K562 (cell line): Measurements from ENCODE around the gene IGFALS. TPM values are rescaled to one million over a fixed set of nuclear protein-coding genes. Genes with fewer than 3 reads are reported as not detected.

Source experiments
- CHD2 ChIP-seq: IDR thresholded peaks from 2 replicates; pipeline ENCODE4 v1.6.1; 2011; ENCODE audit warnings: low read depth, low read length
- CREB5 ChIP-seq: fragments of 250-450 bp; sonication (Bioruptor Pico); IDR thresholded peaks from 2 replicates; pipeline ENCODE4 v1.5.0; 2020; ENCODE audit warnings: mild to moderate bottlenecking
- GATAD2B ChIP-seq: fragments of 450-650 bp; IDR thresholded peaks from 2 replicates; pipeline ENCODE4 v1.6.1; 2017; ENCODE audit warnings: mild to moderate bottlenecking, borderline replicate concordance
- HNRNPK ChIP-seq: fragments of 200-400 bp; formaldehyde crosslinking; IDR thresholded peaks from one replicate; pipeline ENCODE4 v1.6.1; 2018; ENCODE audit warnings: mild to moderate bottlenecking, low read depth, low read length; ENCODE audit not compliant: poor library complexity, severe bottlenecking
- LARP7 ChIP-seq: fragments of 450-650 bp; IDR thresholded peaks from 2 replicates; pipeline ENCODE4 v1.6.1; 2016
- MCM7 ChIP-seq, 2 experiments: fragments of 450-650 bp; IDR thresholded peaks; 2 replicates each; pipeline ENCODE4 v1.6.1; 2016 to 2018
- MED1 ChIP-seq: sonication (generic); formaldehyde crosslinking; IDR thresholded peaks from 2 replicates; pipeline ENCODE4 v1.8.1; 2023; ENCODE audit warnings: missing genetic modification reagents, borderline replicate concordance
- NFRKB ChIP-seq: fragments of 450-650 bp; IDR thresholded peaks from 2 replicates; pipeline ENCODE4 v1.6.1; 2016; ENCODE audit warnings: low read depth
- NR0B1 ChIP-seq: fragments of 450-650 bp; IDR thresholded peaks from one replicate; pipeline ENCODE4 v1.6.1; 2018; ENCODE audit warnings: mild to moderate bottlenecking, moderate library complexity; ENCODE audit not compliant: partially characterized antibody
- PKNOX1 ChIP-seq: fragments of 450-650 bp; IDR thresholded peaks from 2 replicates; pipeline ENCODE4 v1.6.1; 2016
- POLR2A ChIP-seq: fragments of 450-650 bp; conservative IDR thresholded peaks from 2 replicates; pipeline ENCODE4 v1.6.1; 2016
- PREB ChIP-seq: sonication (generic); formaldehyde crosslinking; IDR thresholded peaks from 2 replicates; pipeline ENCODE4 v1.8.1; 2023; ENCODE audit warnings: mild to moderate bottlenecking, missing genetic modification reagents
- RBFOX2 ChIP-seq: fragments of 200-400 bp; formaldehyde crosslinking; IDR thresholded peaks from 2 replicates; pipeline ENCODE4 v1.6.1; 2017; ENCODE audit warnings: low read depth, mild to moderate bottlenecking, low read length, moderate library complexity
- TCF15 ChIP-seq: fragments of 250-450 bp; sonication (Bioruptor Pico); IDR thresholded peaks from 2 replicates; pipeline ENCODE4 v1.8.0; 2022; ENCODE audit warnings: moderate library complexity, mild to moderate bottlenecking, inconsistent platforms
- TFE3 ChIP-seq: fragments of 450-650 bp; formaldehyde crosslinking; IDR thresholded peaks from 2 replicates; pipeline ENCODE4 v1.4.0; 2020; ENCODE audit warnings: mild to moderate bottlenecking, mixed read lengths
- ZBTB9 ChIP-seq: fragments of 450-650 bp; formaldehyde crosslinking; IDR thresholded peaks from 2 replicates; pipeline ENCODE4 v1.4.0; 2020; ENCODE audit warnings: mild to moderate bottlenecking, moderate library complexity
- ZC3H8 ChIP-seq: fragments of 450-650 bp; IDR thresholded peaks from 2 replicates; pipeline ENCODE4 v1.6.1; 2017
- ZNF511 ChIP-seq: sonication (generic); formaldehyde crosslinking; IDR thresholded peaks from 2 replicates; pipeline ENCODE4 v1.8.0; 2022; ENCODE audit warnings: mild to moderate bottlenecking, missing genetic modification reagents
- polyA plus RNA-seq, 8 experiments: library from polyadenylated mRNA; depleted of rRNA in 4 of 8; stranded (reverse) in 5 of 8; unstranded in 3 of 8; fragments of >200 nt; fragmentation: Nextera tagmentation in 2 of 8; fragmentation: Illumina TruSeq in 1 of 8; extraction: Ambion mirVana in 2 of 8; extraction: Trizol in 1 of 8; gene quantifications; 2 replicates each; pipeline versions ENCODE4 v1.2.1 to v1.2.3, GENCODE V29; 2011 to 2014; ENCODE audit warnings: inconsistent platforms in 1 of 8, missing spikeins in 1 of 8
- total RNA-seq, 7 experiments: library from RNA; depleted of rRNA in 6 of 7; stranded (reverse); fragments of >200 nt in 6 of 7; fragmentation: Illumina TruSeq in 2 of 7; extraction: Trizol in 2 of 7; gene quantifications; 2 replicates each; pipeline versions ENCODE4 v1.2.1 to v1.2.3, GENCODE V29; 2011 to 2021; ENCODE audit warnings: low replicate concordance in 1 of 7

IGFALS gene
- total and polyA plus RNA-seq, 9 of the 15 experiments (the other 6 are each of a cell fraction or from before 2014, with no cell fraction given) = not detected

- TF ChIP-seq CREB5 (CRISPR knock-in tag) (no peak), TCF15 (CRISPR knock-in tag) (no peak), ZBTB9 (CRISPR knock-in tag) (no peak), NFRKB (no peak), RBFOX2 (peak; percentile 43), MCM7 (IDR thresholded peaks at IDR 0.05) (no peak), HNRNPK (no peak), POLR2A (peak; percentile 39; the same call in 1 of the 2 replicates), ZC3H8 (no peak), TFE3 (CRISPR knock-in tag) (no peak), LARP7 (no peak), PREB (CRISPR knock-in tag) (no peak), MED1 (CRISPR knock-in tag) (no peak), NR0B1 (no peak), ZNF511 (no peak), PKNOX1 (no peak), CHD2 (no peak), GATAD2B (no peak)
Measured at GRCh38 chr16:1778200-1779179, 15.0 kb downstream of the IGFALS start (continued).
